HL-60 (cell line): ENCODE results near the gene TBC1D30.
"Not testable (repeated sequence)": the region's sequence is repeated elsewhere in the genome, so short reads cannot be mapped to it uniquely, and the experiment has no call there.

Experiments used
- DNase-seq, 2 experiments: peaks; one replicate each; pipeline ENCODE4 v3.0.0-alpha.2; 2010 to 2020; ENCODE audit warnings: low read depth in 1 of 2, low spot score in 1 of 2
- H3K27ac ChIP-seq: fragments of 250-450 bp; sonication (Bioruptor Pico); replicated peaks from 2 replicates; pipeline ENCODE4 v1.5.1; 2020; ENCODE audit warnings: mild to moderate bottlenecking, moderate library complexity
- H3K27me3 ChIP-seq: fragments of 250-450 bp; sonication (Bioruptor Pico); 2 replicates; pipeline ENCODE4 v1.5.1; 2021; ENCODE audit warnings: mild to moderate bottlenecking, moderate library complexity; ENCODE audit not compliant: insufficient read depth, poor library complexity, severe bottlenecking
- H3K4me3 ChIP-seq: replicated peaks from 2 replicates; pipeline ENCODE4 v1.5.1; 2011; ENCODE audit warnings: mild to moderate bottlenecking, control low read depth, low read length; ENCODE audit not compliant: insufficient read depth
- GABPA ChIP-seq: IDR thresholded peaks from 2 replicates; pipeline ENCODE4 v1.6.1; 2012; ENCODE audit warnings: low read depth
- POLR2AphosphoS5 ChIP-seq: IDR thresholded peaks from 2 replicates; pipeline ENCODE4 v1.6.1; 2012; ENCODE audit warnings: low read depth
- SPI1 ChIP-seq: IDR thresholded peaks from 2 replicates; pipeline ENCODE4 v1.6.1; 2012; ENCODE audit warnings: low read depth, mild to moderate bottlenecking, borderline replicate concordance
- TF ChIP-seq, protein P1 (sequence below): IDR thresholded peaks from 2 replicates; pipeline ENCODE4 v1.6.1; 2012; ENCODE audit warnings: low read depth; ENCODE audit not compliant: insufficient replicate concordance
- TF ChIP-seq, protein P2 (sequence below): IDR thresholded peaks from one replicate; pipeline ENCODE4 v1.5.1; 2011; ENCODE audit warnings: low read length, control low read depth, inconsistent platforms; ENCODE audit not compliant: insufficient read depth

Gene TBC1D30

DNA sequence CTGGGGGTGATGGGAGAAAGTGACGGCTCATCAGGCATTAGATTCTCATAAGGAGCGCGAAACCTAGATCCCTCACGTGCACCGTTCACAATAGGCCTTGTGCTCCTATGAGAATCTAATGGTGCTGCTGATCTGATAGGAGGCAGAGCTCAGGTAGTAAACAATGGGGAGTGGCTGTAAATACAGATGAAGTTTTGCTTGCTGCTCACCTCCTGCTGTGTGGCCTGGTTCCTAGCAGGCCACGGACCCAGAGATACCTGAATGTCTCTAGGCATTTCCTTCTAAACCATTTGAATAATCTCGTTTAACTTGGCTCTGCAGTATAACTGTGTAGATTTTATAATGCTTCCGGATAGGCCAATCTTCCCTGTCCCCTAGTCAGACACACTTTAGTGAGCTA, 13.0 kb downstream of the TBC1D30 start:
- TF ChIP-seq, protein P1, sequence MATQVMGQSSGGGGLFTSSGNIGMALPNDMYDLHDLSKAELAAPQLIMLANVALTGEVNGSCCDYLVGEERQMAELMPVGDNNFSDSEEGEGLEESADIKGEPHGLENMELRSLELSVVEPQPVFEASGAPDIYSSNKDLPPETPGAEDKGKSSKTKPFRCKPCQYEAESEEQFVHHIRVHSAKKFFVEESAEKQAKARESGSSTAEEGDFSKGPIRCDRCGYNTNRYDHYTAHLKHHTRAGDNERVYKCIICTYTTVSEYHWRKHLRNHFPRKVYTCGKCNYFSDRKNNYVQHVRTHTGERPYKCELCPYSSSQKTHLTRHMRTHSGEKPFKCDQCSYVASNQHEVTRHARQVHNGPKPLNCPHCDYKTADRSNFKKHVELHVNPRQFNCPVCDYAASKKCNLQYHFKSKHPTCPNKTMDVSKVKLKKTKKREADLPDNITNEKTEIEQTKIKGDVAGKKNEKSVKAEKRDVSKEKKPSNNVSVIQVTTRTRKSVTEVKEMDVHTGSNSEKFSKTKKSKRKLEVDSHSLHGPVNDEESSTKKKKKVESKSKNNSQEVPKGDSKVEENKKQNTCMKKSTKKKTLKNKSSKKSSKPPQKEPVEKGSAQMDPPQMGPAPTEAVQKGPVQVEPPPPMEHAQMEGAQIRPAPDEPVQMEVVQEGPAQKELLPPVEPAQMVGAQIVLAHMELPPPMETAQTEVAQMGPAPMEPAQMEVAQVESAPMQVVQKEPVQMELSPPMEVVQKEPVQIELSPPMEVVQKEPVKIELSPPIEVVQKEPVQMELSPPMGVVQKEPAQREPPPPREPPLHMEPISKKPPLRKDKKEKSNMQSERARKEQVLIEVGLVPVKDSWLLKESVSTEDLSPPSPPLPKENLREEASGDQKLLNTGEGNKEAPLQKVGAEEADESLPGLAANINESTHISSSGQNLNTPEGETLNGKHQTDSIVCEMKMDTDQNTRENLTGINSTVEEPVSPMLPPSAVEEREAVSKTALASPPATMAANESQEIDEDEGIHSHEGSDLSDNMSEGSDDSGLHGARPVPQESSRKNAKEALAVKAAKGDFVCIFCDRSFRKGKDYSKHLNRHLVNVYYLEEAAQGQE, result no peak
- TF ChIP-seq POLR2AphosphoS5 (no peak), GABPA (no peak), SPI1 (no peak)
- H3K4me3 ChIP-seq, result no peak overlapping the region
- H3K27ac ChIP-seq, result no peak overlapping the region
- H3K27me3 ChIP-seq, result no peaks in the 10 kb centered on the region
- DNase-seq, result no peak

DNA sequence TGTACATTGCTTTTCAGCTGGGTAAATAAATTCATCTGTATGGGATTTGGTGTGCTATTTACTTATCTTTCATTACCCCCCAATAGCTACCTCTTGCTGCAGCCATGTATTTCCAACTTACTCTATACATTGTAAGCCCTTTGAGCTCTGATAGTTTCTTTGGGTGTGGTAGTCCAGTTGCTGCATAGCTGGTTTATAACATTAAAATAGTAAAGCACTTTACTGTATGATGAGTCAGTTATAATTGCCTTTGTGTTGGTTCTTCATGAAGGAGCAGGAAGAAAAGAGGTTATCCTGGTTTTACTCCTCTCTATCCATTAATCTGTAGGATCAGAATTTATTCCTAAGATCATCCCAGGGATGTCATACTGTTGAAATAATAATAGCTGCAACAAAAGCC, 15.7 kb downstream of the TBC1D30 start:
- no peaks in the 10 kb centered on the region for H3K27me3 ChIP-seq
- no peak for DNase-seq
- no peak overlapping the region for H3K27ac ChIP-seq
- no peak for TF ChIP-seq SPI1
- TF ChIP-seq GABPA, result no peak
- TF ChIP-seq POLR2AphosphoS5, result no peak
- TF ChIP-seq, protein P1, result no peak
- TF ChIP-seq, protein P2, sequence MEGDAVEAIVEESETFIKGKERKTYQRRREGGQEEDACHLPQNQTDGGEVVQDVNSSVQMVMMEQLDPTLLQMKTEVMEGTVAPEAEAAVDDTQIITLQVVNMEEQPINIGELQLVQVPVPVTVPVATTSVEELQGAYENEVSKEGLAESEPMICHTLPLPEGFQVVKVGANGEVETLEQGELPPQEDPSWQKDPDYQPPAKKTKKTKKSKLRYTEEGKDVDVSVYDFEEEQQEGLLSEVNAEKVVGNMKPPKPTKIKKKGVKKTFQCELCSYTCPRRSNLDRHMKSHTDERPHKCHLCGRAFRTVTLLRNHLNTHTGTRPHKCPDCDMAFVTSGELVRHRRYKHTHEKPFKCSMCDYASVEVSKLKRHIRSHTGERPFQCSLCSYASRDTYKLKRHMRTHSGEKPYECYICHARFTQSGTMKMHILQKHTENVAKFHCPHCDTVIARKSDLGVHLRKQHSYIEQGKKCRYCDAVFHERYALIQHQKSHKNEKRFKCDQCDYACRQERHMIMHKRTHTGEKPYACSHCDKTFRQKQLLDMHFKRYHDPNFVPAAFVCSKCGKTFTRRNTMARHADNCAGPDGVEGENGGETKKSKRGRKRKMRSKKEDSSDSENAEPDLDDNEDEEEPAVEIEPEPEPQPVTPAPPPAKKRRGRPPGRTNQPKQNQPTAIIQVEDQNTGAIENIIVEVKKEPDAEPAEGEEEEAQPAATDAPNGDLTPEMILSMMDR, result no peak
- no peak overlapping the region for H3K4me3 ChIP-seq

DNA sequence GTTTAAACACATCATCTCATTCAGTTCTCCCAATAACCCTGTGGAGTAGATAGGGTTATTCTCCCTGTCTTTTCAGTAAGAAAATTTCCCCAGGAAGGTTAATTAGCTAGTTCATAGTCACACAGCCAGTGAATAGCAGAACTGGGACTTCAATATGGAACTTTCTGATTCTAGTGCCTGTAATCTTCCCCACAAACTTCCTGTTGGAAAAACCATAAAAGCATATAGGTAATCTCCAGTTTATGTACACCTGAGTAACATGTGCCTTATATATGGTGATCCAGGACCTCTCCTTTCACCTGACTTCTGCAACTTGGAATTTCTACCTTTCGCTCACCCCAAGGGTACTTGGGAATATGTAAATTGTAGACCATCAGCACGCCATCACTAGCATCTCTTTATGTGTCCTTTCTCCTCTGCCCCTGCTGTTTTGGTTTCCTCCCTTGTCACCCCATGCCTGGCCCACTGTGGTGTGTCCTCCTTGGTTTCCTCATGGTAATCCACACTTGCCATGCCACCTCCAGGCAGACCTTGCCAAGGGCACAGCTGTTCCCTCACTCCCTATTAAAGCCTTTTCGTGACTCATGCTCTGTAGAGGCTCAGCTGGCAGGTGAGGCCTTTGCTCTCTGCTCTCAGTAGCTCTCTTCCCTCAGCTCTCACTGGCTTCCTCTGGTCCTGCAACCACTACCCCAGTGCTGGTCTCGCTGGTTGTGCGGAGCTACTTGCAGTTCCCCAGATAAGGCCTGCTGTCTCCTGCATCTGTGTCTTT, 16.7 kb downstream of the TBC1D30 start:
- Histone ChIP-seq H3K27me3 (no peaks in the 10 kb centered on the region), H3K27ac (no peak overlapping the region), H3K4me3 (no peak overlapping the region)
- TF ChIP-seq, protein P1, result no peak
- TF ChIP-seq POLR2AphosphoS5, result no peak
- no peak for TF ChIP-seq GABPA
- TF ChIP-seq SPI1, result no peak
- TF ChIP-seq, protein P2, result no peak
- DNase-seq, result no peak

DNA sequence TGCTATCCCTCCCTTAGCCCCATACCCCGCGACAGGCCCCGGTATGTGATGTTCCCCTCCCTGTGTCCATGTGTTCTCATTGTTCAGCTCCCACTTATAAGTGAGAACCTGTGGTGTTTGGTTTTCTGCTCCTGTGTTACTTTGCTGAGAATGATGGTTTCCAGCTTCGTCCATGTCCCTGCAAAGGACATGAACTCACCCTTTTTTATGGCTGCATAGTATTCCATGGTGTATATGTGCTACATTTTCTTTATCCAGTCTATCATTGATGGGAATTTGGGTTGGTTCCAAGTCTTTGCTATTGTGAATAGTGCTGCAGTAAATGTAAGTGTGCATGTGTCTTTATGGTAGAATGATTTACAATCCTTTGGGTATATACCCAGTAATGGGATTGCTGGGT, 24.0 kb downstream of the TBC1D30 start:
- H3K27me3 ChIP-seq, H3K27ac ChIP-seq, DNase-seq, H3K4me3 ChIP-seq: not testable (repeated sequence)
